ENCODE data around the gene KCNS1.
A peak's percentile ranks its signal among the peaks of the same experiment; 100 is the strongest.

Gene KCNS1

DNA sequence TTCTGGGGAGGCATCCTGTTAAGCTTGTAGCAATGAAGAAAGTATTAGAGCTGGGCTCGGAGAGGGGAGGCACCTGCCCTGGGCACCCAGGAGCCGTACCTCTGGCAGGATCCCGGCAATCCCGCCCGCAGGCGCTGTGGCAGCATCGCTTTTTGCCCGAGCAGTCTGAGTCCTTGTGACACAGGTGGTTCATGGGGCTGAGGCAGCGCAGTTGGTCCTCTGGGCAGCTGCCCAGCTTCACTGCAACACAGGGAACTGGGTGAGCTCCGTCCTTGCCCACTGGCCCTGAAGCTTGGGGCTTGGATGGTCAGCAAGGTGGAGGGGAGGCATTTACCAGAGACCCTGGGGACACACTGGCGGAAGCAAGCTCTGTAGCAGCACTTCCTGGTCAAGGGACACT lies 9.4 kb upstream of the KCNS1 start:
- DNase-seq (ENCODE audit: low read depth in 3 of 3), result no peak

DNA sequence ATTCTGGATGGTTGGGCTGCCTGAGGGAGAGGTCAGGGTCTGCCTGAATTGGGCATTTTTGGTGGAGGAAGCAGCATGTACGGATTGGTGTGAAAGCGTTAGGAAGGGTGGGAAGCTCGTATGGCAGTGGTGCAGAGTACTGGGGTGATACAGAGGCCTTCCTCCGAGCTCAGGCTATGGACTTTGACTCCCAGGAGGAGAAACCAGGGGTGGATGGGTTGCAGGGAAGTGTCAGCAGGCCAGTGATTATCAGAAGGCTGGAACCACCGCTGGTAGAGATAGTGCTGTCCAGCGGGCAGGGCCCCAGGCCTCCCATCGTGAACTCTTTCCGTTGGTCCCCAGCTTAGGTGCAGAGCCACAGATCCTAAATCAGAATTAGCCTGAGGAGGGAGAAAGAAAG lies 8.7 kb upstream of the KCNS1 start:
- DNase-seq (ENCODE audit: low read depth in 3 of 3), result no peak

DNA sequence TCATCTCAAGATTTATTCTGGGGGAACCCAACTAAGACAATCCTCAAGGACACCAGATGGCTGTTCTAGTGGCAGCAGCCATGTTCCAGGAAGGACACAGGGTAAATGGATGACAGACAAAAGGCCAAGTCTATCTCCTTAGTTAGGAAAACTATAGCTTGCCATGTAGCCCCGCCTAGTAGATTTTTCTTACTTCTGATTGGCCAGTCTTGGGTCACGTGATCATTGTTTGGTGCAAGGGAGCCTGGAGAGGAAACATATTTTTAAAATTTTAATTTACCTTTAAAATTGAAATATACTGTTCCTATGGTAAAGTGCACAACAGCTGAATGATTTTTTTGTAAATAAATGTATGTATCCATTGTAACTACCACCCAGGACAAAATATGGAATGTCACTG lies 4.4 kb upstream of the KCNS1 start:
- no peak for DNase-seq (ENCODE audit: low read depth in 3 of 3)

DNA sequence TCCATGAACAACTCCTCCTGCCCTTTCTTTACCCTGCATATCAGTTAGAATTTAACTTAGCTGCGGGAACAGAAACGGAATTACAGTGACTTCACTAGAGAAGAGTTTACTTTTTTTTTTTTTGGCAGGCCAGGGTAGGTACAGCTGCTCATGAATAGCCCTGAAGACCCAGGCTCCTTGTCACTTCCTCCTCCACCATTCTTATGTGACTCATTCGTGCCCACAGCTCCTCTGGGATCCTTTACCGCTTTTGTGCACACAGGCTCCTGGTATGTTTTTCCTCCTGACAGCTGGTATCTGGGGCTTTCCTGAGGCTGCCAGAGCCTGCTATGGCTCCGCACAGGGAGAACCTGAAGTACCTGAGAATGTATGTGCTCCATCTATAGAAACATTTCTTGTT lies 3.9 kb upstream of the KCNS1 start:
- no peak for DNase-seq (ENCODE audit: low read depth in 3 of 3)

DNA sequence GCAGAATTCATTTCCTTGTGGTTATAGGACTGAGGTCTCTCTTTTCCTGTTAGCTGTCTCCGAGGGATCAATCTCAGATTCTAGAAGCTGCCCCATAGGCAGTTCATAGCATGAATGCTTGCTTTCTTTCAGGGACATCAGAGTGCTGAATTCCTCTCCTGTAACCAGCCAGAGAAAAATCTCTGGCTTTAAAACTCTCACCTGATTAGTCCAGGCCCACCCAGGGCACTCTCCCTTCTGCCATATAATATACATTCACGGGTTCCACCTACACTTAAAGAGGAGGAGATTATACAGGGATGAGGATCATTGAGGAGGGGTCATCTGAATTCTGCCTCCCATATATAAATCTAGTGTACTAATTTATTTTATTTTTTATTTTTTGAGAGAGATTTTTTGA lies 2.1 kb upstream of the KCNS1 start:
- DNase-seq (ENCODE audit: low read depth in 3 of 3), result no peak

DNA sequence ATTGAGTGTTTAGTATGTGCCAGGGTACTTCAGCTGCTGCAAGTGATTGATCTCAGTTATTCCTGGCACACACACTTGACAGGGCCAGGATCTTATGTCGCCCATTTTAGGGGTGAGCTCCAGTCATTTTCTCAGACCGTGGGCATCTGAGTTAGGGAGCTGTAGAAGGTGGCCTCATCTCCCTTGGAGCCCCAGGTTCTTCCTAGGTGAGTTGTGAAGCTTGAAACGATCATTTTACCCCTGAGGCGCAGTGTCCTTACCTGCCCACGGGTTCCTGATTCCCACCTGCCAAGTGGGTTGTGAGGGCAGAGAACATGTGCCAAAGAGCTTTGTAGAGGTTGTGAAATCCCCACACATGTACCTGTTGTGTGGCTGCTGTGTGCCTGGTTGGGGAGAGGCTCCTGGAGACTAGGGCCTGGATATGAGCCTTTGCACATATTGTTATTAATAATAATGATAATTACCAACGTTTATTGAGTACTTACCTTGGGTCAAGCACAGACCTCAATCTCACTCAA lies 465 bp upstream of the KCNS1 start:
- no peak for DNase-seq (ENCODE audit: low read depth in 3 of 3)

DNA sequence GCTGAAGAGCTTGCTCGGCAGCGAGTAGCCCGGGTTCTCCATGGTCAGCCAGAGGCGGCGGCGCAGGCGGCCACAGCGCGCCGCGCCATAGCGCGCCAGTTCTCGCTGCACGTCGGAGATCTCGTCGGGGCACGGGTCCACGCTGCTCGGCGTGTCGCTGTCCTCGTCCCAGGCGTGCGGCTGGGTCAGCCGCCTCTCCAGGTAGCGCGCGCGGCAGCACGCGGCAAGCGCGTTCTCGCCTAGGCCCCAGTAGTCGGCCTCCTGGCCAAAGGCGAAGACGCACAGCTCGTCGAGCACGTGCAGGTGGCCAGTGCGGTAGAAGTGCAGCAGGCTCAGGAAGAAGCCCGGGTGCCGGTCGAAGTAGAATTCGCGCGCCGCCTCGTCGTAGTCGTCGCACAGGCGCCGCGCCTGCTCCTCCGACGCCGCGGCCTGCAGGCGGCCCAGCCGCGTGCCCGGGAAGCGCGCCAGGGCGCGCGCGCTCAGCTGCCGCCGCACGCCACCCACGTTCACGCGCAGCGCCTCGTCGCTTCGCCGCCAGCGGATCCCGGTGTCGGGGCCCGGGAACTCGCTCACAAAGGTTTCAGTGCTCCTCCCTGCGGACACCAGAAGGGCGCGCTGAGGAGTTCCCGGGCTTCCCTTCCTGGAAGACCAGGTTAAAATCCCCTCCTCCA lies 2.7 kb downstream of the KCNS1 start:
- no peak for DNase-seq (ENCODE audit: low read depth in 3 of 3)

DNA sequence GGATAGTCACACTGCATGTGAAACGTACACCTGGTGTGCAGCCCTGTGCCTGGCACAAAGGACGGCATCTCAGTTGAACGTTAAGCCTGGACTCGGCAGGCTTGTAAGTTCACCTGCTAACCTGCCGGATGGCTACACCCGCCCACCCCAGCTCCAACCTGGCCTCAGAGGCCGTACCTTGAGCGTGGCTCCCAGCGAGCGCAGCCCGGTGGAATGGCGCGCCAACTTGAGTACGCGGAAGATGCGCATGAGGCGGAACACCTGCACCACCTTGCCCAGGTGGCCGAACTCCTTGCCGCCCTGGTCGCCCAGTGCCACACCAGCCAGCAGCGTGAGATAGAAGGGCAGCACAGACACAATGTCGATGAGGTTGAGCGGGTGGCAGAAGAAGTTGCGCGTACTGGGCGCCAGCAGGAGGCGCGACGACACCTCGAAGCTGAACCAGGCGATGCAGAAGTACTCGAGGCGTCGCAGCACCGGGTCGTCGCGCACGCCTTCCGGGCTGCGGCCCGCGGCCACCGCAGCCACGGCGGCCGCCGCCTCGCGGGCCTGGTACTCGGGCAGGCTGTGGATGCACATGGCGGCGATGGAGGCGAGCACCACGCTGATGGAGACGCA lies 3.3 kb downstream of the KCNS1 start:
- peak; percentile 24 to 30 (median 26) for DNase-seq (ENCODE audit: low read depth in 3 of 3)

DNA sequence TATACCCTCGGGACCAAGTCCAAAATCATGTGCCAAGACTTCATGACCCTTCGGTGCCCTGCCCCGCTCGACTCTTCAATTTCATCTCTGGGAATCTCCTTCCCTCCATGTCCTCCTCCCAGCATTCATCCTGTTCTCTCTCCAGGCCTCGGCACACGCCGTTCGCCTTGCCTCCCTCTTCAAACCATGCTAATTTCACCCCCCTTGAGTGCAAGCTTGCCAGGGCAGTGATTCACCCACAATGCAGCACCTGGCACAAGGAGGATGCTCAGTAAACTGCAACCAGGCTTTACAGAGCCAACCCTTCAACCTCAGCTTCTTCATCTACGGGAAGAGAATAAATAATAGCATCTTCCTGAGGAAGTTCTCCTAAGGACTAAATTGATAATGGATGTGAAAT lies 4.1 kb downstream of the KCNS1 start:
- no peak for DNase-seq (ENCODE audit: low read depth in 3 of 3)

DNA sequence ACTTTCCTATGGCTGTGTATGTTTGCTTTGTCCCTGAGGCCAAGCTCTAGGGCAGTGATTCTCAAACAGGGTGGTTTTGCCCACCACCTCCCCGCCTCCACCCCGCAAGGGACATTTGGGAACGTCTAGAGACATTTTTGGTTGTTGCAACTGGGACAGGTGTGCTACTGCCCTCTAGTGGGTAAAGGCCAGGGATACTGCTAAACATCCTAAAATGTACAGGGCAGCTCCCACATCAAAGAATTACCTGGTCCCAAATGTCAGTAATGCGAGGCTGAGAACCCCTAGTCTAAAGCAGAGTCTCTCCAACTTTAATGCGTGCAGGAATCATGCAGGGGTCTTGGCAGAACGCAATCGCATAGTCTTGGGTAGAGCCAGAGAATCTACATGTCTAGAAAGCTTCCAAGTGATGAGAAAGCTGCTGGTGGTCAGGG lies 5.1 kb downstream of the KCNS1 start:
- DNase-seq (ENCODE audit: low read depth in 3 of 3), result peak in 2 of 3 donors; percentile 41 to 54

DNA sequence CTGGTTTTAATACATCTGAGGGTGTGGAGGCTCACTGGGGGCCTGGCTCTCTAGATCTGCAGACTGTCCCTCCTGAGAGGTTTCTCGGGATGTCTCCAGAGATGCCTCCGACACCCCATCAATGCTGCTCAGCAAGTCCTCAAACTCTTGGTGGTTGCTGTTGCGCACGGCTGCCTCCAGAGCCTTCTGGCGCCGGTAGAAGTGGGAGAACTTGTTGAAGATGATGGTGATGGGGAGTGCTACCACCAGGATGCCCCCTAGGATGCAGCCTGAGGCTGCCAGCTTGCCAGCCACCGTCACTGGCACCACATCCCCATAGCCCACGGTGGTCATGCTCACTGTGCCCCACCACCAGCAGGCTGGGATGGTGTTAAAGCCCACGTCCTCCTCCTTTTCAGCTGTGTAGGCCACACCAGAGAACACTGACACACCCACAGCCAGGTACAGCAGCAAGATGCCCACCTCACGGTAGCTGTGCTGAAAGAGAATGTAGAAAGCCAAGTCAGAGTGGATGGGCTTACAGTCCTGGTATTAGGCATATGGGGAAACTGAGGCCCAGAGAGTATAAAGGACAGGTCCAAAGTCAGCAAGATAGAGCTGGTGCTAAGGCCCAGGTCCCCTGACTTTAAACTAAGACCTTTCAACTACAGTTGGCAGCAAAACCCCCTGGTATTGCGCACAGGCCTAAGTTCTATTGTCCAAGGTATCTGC lies 5.9 kb downstream of the KCNS1 start:
- DNase-seq (ENCODE audit: low read depth in 3 of 3), result no peak

DNA sequence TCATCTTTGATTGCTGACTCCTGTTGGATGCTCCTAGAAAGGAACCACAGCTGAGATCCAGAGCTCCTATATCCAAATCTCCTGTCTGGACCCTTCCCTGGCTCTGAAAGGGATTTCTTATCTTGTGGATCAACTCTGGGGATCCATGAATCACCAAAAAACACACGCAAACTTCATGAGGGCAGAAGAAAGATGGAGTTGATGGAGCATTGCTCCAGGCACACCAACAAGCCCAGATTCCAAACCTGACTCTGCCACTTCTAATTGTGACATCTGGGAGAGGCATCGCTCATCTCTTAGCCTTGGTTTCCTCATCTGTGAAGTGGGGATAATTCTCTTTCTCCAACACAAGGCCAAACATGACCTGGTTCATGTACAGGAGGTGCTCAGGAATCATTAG lies 6.7 kb downstream of the KCNS1 start:
- DNase-seq (ENCODE audit: low read depth in 3 of 3), result no peak

DNA sequence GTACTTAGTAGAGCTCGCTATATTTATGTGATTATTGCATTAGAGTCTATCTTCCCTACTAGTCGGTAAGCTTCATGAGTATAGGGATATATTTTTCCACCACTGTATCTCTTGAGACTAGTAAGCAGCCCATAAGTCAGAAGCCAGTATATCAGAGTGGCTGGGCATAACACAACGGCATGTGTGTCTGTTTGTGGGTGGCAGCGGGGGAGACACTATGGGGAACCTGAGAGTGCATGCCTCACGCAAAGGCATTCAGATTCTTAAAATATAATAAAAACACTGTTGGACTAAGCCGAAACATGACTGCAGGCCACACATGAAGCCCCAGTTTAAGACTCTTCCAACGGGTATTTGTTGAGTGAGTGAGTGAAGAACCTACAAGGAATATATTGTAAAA lies 8.0 kb downstream of the KCNS1 start:
- no peak for DNase-seq (ENCODE audit: low read depth in 3 of 3)

DNA sequence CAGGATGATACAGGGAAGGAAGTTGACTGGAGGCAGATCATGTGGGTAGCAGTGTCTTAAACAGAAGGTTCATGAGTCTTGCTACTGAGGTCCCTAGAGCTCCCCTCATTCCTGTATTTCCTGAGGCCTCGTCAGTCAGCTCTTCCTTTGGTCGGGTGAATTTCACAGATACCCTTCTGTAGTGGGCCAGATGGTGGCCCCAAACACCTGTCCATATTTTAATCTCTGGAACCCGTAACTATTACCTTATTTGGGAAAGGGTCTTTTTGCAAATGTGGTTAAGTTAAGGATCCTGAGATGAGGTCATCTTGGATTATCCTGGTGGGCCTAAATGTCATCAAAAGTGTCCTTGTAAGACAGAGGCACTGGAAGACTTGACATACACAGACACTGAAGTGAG lies 9.6 kb downstream of the KCNS1 start:
- no peak for DNase-seq (ENCODE audit: low read depth in 3 of 3)

DNA sequence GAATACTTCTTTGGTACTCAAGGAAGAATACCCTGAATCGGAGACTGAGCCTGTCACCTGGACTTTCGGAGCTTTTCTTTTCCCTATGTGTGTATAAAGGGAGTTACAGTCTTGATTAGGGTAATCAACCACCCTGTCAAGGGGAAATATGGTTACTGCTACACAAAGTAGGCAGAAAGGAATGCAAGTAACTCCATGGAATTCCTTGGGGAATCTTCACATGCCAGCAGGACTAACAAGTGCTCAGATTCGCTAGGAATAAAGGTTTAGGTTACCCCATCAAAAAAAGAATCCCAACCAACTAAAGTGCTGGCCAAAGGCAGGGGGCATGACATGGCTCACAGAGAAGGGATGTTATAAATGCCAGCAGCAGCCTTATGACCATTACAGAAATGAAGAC lies 10.4 kb downstream of the KCNS1 start:
- DNase-seq (ENCODE audit: low read depth in 3 of 3), result no peak

DNA sequence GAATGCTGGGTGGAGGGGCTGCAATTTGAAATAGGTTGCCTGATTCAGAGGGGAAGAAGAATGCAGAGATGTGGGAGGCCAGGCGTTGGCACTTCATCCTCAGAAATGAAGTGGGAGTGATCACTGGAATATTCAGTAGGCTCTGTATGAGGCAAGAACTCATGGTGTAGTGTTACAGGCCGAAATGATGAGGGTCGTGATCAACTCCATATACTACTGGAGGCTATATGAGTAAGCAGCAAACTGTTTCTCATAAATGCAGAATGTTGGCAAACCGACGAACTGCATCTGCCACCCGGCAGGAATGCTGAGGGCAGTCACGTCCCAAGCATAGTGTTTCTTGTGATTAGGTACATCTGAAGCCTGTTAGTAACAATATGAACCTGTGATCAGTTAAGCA lies 12.7 kb downstream of the KCNS1 start:
- no peak for DNase-seq (ENCODE audit: low read depth in 3 of 3)

DNA sequence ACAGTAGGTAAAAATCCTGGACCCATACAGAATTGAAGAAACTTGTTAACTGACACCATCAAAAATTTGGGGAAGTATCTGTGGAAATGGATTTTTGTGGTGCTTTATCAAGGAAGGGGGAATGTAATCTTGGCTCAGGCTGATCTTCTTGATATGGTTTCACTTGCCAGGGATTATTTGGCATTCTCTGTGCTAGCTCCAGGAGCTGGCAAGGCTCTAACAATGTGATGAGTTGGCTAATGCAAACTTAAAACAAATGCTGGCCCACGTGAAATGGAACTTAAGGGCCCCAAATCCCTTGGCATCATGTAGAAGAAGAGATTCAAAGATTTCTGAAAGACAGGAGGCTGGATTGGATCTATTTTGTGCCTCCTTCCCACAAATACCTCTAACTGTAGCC lies 13.1 kb downstream of the KCNS1 start:
- DNase-seq (ENCODE audit: low read depth in 3 of 3), result no peak

DNA sequence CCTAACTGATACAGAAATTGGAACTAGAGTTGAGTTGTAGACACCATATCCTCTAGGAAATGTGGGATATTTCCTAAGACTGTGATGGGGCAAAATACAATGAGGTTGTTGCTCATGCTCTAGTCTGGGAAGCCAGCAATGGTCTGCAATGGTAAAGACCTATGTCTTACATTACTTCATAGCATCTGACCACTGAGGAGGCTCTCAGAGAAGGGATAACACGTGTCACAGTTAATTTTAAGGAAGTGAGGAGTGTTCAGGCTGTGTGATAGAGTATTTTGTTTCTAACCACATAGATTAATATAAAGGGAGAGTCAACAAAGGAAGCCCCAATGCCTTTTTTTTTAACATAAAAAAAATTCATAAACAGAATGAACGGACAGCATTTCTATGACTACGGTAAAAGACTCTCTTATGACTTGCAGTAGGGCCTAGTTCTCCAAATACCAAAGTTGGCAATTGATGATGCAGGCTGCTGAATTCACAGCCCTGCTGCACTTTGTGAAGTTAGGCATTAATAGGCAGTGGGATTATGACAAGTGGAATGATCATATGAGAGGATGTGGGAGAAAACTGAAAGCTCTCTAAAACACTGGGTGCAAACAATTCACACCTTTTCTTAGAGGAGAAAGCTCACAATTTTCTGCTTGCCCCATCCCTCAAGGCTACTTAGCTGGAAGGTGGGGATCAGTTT lies 13.7 kb downstream of the KCNS1 start:
- no peak for DNase-seq (ENCODE audit: low read depth in 3 of 3)

DNA sequence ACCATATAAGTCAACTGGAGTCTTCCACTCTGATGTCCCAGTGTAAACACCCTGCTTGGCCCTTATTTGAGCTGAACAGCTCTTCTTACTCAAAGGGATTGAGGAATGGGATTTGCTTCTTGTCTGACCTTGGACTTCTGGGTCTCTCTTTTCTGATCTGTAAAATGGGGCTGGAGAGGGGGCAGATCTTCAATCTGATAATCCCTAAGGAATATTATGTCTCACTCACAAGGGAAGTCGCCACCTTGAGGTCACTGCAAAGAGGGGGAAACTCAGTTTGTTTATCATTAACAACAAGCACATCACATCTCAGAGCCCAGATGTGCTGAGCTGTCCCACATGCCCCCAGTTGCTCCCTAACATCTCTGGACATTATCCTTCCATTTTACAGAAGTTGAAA lies 15.1 kb downstream of the KCNS1 start:
- no peak for DNase-seq (ENCODE audit: low read depth in 3 of 3)

DNA sequence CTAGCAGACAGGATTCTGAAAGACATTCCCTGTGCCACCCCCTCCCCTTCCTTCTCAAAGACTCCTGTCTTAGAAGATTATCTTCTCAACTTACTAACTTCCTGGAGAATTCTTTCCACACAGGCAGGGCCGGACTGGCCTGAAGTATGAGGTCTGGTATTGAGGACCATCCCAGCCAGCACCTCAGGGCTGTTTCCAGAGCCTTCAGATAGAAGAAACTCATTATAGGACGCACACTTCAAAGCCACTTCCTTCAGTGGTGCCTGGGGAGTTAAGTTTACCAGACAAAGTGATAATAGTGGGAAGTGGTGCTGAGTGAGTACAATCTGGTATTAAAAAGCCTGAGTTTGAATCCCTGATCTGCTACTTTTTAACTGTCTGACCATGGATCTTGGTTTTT lies 15.6 kb downstream of the KCNS1 start:
- no peak for DNase-seq (ENCODE audit: low read depth in 3 of 3)

DNA sequence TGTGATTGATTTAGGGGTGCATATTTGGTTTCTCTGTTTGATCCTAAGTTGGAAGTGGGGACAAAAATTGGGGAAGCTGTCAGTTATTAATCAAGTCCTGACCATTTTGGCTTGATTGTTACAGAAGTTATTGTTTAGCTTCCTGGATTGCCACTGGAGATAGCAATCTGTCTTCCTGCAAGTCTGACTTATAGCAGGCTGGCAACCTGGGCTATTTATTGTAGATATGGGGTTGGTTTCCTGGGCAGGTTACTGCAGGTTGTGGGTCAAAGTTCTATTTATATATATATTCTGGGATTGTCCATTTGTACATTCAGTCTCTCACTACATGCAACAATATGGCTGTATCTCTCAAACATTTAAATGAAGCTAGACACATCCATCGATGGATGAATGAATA lies 17.8 kb downstream of the KCNS1 start:
- DNase-seq (ENCODE audit: low read depth in 3 of 3), result no peak

DNA sequence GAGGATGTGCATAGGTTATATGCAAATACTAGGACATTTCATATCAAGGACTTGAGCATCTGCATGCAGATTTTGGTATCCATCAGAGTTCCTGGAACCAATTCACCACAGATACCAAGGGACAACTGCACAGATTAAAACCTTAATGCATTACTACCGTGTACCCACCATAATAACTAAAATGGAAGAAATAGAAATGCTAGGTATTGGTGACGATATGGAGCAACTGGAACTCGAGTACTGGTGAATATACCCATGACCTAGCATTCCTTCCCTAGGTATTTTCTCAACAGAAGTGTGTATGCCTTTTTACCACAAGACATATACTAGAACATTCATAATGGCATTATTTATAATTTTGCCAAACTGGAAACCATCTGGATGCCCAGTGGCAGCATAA lies 18.5 kb downstream of the KCNS1 start:
- DNase-seq (ENCODE audit: low read depth in 3 of 3), result no peak
